RWPE2 (cell line): Measurements from ENCODE around the gene OTUD3.

Experiments used
- ATAC-seq: fragments of 200-7000 bp; cut with Tn5 transposase; 3 replicates; pipeline ENCODE4 v1.9.1; 2021; ENCODE audit warnings: low read depth
- DNase-seq: peaks from one replicate; pipeline ENCODE4 v3.0.0-alpha.2; 2020; ENCODE audit warnings: low spot score
- H3K27ac ChIP-seq: fragments of 450-650 bp; 2 replicates; pipeline ENCODE4 v1.5.1; 2017; ENCODE audit warnings: mild to moderate bottlenecking; ENCODE audit not compliant: poor library complexity, severe bottlenecking
- H3K27me3 ChIP-seq: fragments of 250-450 bp; sonication (Bioruptor Pico); 2 replicates; pipeline ENCODE4 v1.5.1; 2021; ENCODE audit warnings: mild to moderate bottlenecking, moderate library complexity; ENCODE audit not compliant: insufficient read depth, poor library complexity, severe bottlenecking
- H3K36me3 ChIP-seq: fragments of 250-450 bp; sonication (Bioruptor Pico); 2 replicates; pipeline ENCODE4 v1.5.1; 2020; ENCODE audit warnings: low read depth, mild to moderate bottlenecking, moderate library complexity
- H3K4me1 ChIP-seq: fragments of 250-450 bp; sonication (Bioruptor Pico); 2 replicates; pipeline ENCODE4 v1.5.1; 2021; ENCODE audit warnings: mild to moderate bottlenecking, moderate library complexity; ENCODE audit not compliant: insufficient read depth, poor library complexity, severe bottlenecking
- H3K4me3 ChIP-seq: fragments of 250-450 bp; sonication (Bioruptor Pico); 2 replicates; pipeline ENCODE4 v1.5.1; 2021; ENCODE audit warnings: mild to moderate bottlenecking, moderate library complexity; ENCODE audit not compliant: severe bottlenecking
- H3K9me3 ChIP-seq: fragments of 250-450 bp; sonication (Bioruptor Pico); 2 replicates; pipeline ENCODE4 v1.5.1; 2021; ENCODE audit warnings: mild to moderate bottlenecking, moderate library complexity; ENCODE audit not compliant: severe bottlenecking
- CTCF ChIP-seq: fragments of 450-650 bp; IDR thresholded peaks from one replicate; pipeline ENCODE4 v1.5.1; 2017; ENCODE audit warnings: mild to moderate bottlenecking, moderate library complexity; ENCODE audit not compliant: poor library complexity, severe bottlenecking

Gene OTUD3

GRCh38 chr1:19907456-19907855 lies 25.3 kb downstream of the OTUD3 start:
- TF ChIP-seq CTCF, result no peak
- Histone ChIP-seq H3K9me3 (peaks cover under 1% of the 10 kb centered on the region), H3K27me3 (no peaks in the 10 kb centered on the region), H3K4me3 (no peak overlapping the region), H3K27ac (no peak overlapping the region), H3K36me3 (peaks cover 88% of the 10 kb centered on the region), H3K4me1 (peaks cover 11% of the 10 kb centered on the region)
- DNase-seq (no peak), ATAC-seq (no peak)

- no peak overlapping the region for H3K4me3 ChIP-seq
- no peak for ATAC-seq
- H3K27me3 ChIP-seq, result no peaks in the 10 kb centered on the region
- no peaks in the 10 kb centered on the region for H3K4me1 ChIP-seq
- H3K9me3 ChIP-seq, result peaks cover 3% of the 10 kb centered on the region
- peaks cover 94% of the 10 kb centered on the region for H3K36me3 ChIP-seq
- DNase-seq, result no peak
- no peak for TF ChIP-seq CTCF
- no peak overlapping the region for H3K27ac ChIP-seq
Observed at GRCh38 chr1:19909392-19909791, 27.2 kb downstream of the OTUD3 start.

DNA sequence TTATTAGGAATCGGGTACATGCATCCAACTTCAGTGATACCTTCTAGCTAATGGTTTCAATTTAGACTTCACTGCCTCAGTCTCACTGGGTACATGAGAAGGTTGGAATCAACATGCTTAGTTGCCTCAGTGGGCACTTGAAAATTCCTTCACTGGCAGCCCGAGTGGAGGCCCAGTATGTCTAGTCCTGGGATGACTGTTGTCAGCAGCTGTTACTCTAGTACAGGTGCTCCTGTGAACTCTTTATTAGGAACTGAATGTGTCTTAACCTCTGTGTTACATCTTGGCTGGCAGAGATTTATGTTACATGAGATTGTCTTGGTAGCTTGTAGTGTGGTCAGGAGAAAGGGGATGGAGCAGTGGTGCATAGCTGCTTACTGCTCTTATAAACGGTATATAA lies 27.8 kb downstream of the OTUD3 start:
- ATAC-seq, result no peak
- Histone ChIP-seq H3K27me3 (no peaks in the 10 kb centered on the region), H3K4me1 (no peaks in the 10 kb centered on the region), H3K36me3 (peaks cover 88% of the 10 kb centered on the region), H3K27ac (no peak overlapping the region), H3K9me3 (peaks cover 3% of the 10 kb centered on the region), H3K4me3 (no peak overlapping the region)
- no peak for DNase-seq
- no peak for TF ChIP-seq CTCF

GRCh38 chr1:19910650-19911049 lies 28.5 kb downstream of the OTUD3 start:
- Histone ChIP-seq H3K27ac (no peak overlapping the region), H3K27me3 (no peaks in the 10 kb centered on the region), H3K36me3 (peaks cover 81% of the 10 kb centered on the region), H3K4me1 (no peaks in the 10 kb centered on the region), H3K9me3 (peaks cover 3% of the 10 kb centered on the region), H3K4me3 (no peak overlapping the region)
- no peak for DNase-seq
- no peak for TF ChIP-seq CTCF
- no peak for ATAC-seq

DNA sequence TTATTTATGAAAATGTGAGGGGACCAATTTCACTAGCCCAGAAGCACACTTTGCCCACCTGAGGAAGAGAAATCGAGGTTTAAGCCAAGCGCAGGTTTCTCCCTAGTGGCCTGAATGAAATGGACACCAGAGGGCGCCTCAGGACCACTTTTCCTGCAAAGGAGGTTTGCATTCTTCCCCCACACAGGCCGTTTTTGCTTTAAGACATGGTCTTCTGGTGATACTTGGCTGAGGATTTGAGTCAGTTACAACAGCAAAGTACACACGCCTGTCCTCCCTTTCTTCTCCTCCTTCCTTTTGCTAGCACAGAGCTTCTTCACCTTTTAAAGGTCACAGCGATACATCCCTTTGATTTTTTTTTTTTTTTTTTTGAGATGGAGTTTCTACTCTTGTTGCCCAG lies 35.9 kb downstream of the OTUD3 start:
- H3K4me3 ChIP-seq, result no peak overlapping the region
- no peaks in the 10 kb centered on the region for H3K4me1 ChIP-seq
- peaks cover 7% of the 10 kb centered on the region; the same call in 1 of the 2 replicates for H3K36me3 ChIP-seq
- DNase-seq (no peak), ATAC-seq (peak; percentile 77)
- no peak overlapping the region for H3K27ac ChIP-seq
- TF ChIP-seq CTCF, result peak; percentile 92
- no peaks in the 10 kb centered on the region for H3K27me3 ChIP-seq
- H3K9me3 ChIP-seq, result no peaks in the 10 kb centered on the region
